Measurements from ENCODE around the gene ANKS1B.

DNA sequence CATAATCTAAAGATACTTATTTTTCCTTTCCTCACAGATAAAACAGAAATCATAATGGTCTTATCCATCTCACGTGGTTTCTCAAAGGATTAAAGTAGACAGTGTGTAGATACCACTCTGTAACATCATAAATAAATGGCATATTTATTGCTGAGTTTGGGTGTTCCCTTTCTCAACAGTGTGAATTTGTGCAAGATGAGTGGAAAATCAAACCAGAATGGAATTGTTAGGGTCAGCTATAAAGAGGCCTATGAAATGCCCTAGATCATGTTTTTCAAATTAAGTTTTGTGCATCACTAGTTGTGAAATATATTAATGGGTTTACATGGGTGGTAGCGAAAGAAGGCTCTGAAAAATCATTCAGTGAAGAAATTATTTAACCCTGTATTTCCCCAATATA, 553.5 kb downstream of the ANKS1B start:
- TF ChIP-seq RAD21 (IDR thresholded peaks at IDR 0.05; ENCODE audit: low read length) (no peak), CTCF (conservative IDR thresholded peaks at IDR 0.05; ENCODE audit: low read depth, low read length) (no peak), POLR2A (IDR thresholded peaks at IDR 0.05; ENCODE audit: low read depth, low read length) (no peak), FOS (IDR thresholded peaks at IDR 0.05; ENCODE audit: low read depth, low read length) (no peak), MXI1 (IDR thresholded peaks at IDR 0.05; ENCODE audit: borderline replicate concordance, low read depth, low read length) (no peak), SMC3 (IDR thresholded peaks at IDR 0.05; ENCODE audit: low read depth, low read length) (no peak), NFE2L2 (IDR thresholded peaks at IDR 0.05; ENCODE audit: low read depth, low read length) (no peak), RFX5 (IDR thresholded peaks at IDR 0.05; ENCODE audit: low read depth, low read length) (no peak), MAFK (IDR thresholded peaks at IDR 0.05; ENCODE audit: low read depth, low read length) (no peak), BHLHE40 (IDR thresholded peaks at IDR 0.05; ENCODE audit: low read depth, low read length) (no peak), RCOR1 (IDR thresholded peaks at IDR 0.05; ENCODE audit: insufficient replicate concordance, low read length) (no peak), ELK1 (IDR thresholded peaks at IDR 0.05; ENCODE audit: borderline replicate concordance, low read depth, low read length) (no peak)
- TF ChIP-seq, protein P1, sequence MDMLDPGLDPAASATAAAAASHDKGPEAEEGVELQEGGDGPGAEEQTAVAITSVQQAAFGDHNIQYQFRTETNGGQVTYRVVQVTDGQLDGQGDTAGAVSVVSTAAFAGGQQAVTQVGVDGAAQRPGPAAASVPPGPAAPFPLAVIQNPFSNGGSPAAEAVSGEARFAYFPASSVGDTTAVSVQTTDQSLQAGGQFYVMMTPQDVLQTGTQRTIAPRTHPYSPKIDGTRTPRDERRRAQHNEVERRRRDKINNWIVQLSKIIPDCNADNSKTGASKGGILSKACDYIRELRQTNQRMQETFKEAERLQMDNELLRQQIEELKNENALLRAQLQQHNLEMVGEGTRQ (IDR thresholded peaks at IDR 0.05; ENCODE audit: low read depth, low read length) = no peak

Data from IMR-90 (cell line).